HFF-Myc (cell line): ENCODE data around the gene IDUA.

Experiments used
- DNase-seq: peaks from one replicate; pipeline ENCODE4 v3.0.0-alpha.2; 2011; ENCODE audit warnings: low read depth; ENCODE audit errors: extremely low read depth
- H3K4me3 ChIP-seq: replicated peaks from 2 replicates; pipeline ENCODE4 v1.5.1; 2011; ENCODE audit warnings: low read depth, mild to moderate bottlenecking, control low read depth, low read length
- CTCF ChIP-seq: IDR thresholded peaks from 2 replicates; pipeline ENCODE4 v1.5.1; 2012; ENCODE audit warnings: mild to moderate bottlenecking, low read depth, low read length, control low read depth; ENCODE audit errors: missing control alignments

The IDUA gene

GRCh38 chr4:965048-965765 is 21.6 kb upstream of the IDUA start:
- DNase-seq, result no peak
- no peak overlapping the region for H3K4me3 ChIP-seq
- no peak for TF ChIP-seq CTCF

GRCh38 chr4:965766-966134 is 21.1 kb upstream of the IDUA start:
- DNase-seq, result no peak
- no peak overlapping the region for H3K4me3 ChIP-seq
- TF ChIP-seq CTCF, result no peak

GRCh38 chr4:966266-967112 is 20.4 kb upstream of the IDUA start:
- no peak for TF ChIP-seq CTCF
- no peak for DNase-seq
- no peak overlapping the region for H3K4me3 ChIP-seq

- TF ChIP-seq CTCF, result no peak
- no peak overlapping the region for H3K4me3 ChIP-seq
- DNase-seq, result no peak
Measured at GRCh38 chr4:967113-968104, 19.4 kb upstream of the IDUA start.

- no peak overlapping the region for H3K4me3 ChIP-seq
- no peak for TF ChIP-seq CTCF
Measured at GRCh38 chr4:968221-968620, 18.6 kb upstream of the IDUA start.

GRCh38 chr4:968621-969394 is 18.0 kb upstream of the IDUA start:
- no peak for DNase-seq
- TF ChIP-seq CTCF, result no peak

More at GRCh38 chr4:968221-968620, 18.6 kb upstream of the IDUA start:
- no peak for DNase-seq

More at GRCh38 chr4:968621-969394, 18.0 kb upstream of the IDUA start:
- no peak overlapping the region for H3K4me3 ChIP-seq
